H9 (cell line): ENCODE results near the gene FAM9B. TPM values are rescaled to one million over a fixed set of nuclear protein-coding genes. Genes with fewer than 3 reads are reported as not detected.
"Not testable (repeated sequence)": the region's sequence is repeated elsewhere in the genome, so short reads cannot be mapped to it uniquely, and the experiment has no call there.

Source experiments
- DNase-seq: peaks from one replicate; pipeline ENCODE4 v3.0.0-alpha.2; 2017
- H2AFZ ChIP-seq: one replicate; pipeline ENCODE4 v1.6.1; 2013; ENCODE audit warnings: mild to moderate bottlenecking, low read length, control low read depth, moderate library complexity
- H2AK5ac ChIP-seq: 2 replicates; pipeline ENCODE4 v1.6.1; 2013; ENCODE audit warnings: low read length, control low read depth, mixed read lengths; ENCODE audit not compliant: insufficient read length
- H2BK120ac ChIP-seq: one replicate; pipeline ENCODE4 v1.6.1; 2013; ENCODE audit warnings: low read depth, mild to moderate bottlenecking, low read length, control low read depth, inconsistent platforms; ENCODE audit not compliant: poor library complexity, severe bottlenecking
- H2BK12ac ChIP-seq: 2 replicates; pipeline ENCODE4 v1.6.1; 2013; ENCODE audit warnings: low read length, control low read depth, mixed read lengths, low read depth; ENCODE audit not compliant: insufficient read length
- H2BK15ac ChIP-seq: 2 replicates; pipeline ENCODE4 v1.6.1; 2013; ENCODE audit warnings: low read depth, low read length, control low read depth
- H2BK20ac ChIP-seq: one replicate; pipeline ENCODE4 v1.6.1; 2013; ENCODE audit warnings: low read depth, mild to moderate bottlenecking, low read length, control low read depth, inconsistent platforms; ENCODE audit not compliant: poor library complexity, severe bottlenecking
- H2BK5ac ChIP-seq: 2 replicates; pipeline ENCODE4 v1.6.1; 2013; ENCODE audit warnings: low read length, control low read depth, mixed read lengths; ENCODE audit not compliant: insufficient read length
- H3K14ac ChIP-seq: 2 replicates; pipeline ENCODE4 v1.6.1; 2013; ENCODE audit warnings: low read length, control low read depth; ENCODE audit not compliant: insufficient read depth
- H3K18ac ChIP-seq: 2 replicates; pipeline ENCODE4 v1.6.1; 2013; ENCODE audit warnings: low read depth, mild to moderate bottlenecking, mixed read lengths, low read length, control low read depth; ENCODE audit not compliant: insufficient read length
- H3K23ac ChIP-seq: 2 replicates; pipeline ENCODE4 v1.6.1; 2013; ENCODE audit warnings: low read length, control low read depth, mixed read lengths, low read depth; ENCODE audit not compliant: insufficient read length
- H3K23me2 ChIP-seq: 2 replicates; pipeline ENCODE4 v1.6.1; 2013; ENCODE audit warnings: low read depth, mild to moderate bottlenecking, mixed read lengths, low read length, control low read depth; ENCODE audit not compliant: insufficient read length, poor library complexity, severe bottlenecking
- H3K27ac ChIP-seq: 2 replicates; pipeline ENCODE4 v1.5.1; 2013; ENCODE audit warnings: low read length, control low read depth, mixed read lengths, low read depth; ENCODE audit not compliant: insufficient read length
- H3K27me3 ChIP-seq: 2 replicates; pipeline ENCODE4 v1.6.1; 2013; ENCODE audit warnings: low read length, control low read depth, inconsistent platforms; ENCODE audit not compliant: insufficient read depth
- H3K4ac ChIP-seq: 2 replicates; pipeline ENCODE4 v1.6.1; 2013; ENCODE audit warnings: low read depth, mild to moderate bottlenecking, control low read depth, inconsistent platforms, low read length, moderate library complexity
- H3K4me1 ChIP-seq: 2 replicates; pipeline ENCODE4 v1.6.1; 2013; ENCODE audit warnings: low read length, control low read depth, inconsistent platforms; ENCODE audit not compliant: insufficient read depth
- H3K4me2 ChIP-seq: 2 replicates; pipeline ENCODE4 v1.6.1; 2013; ENCODE audit warnings: low read length, control low read depth, mixed read lengths; ENCODE audit not compliant: insufficient read length, insufficient read depth
- H3K56ac ChIP-seq: 2 replicates; pipeline ENCODE4 v1.6.1; 2013; ENCODE audit warnings: low read depth, mild to moderate bottlenecking, mixed read lengths, low read length, control low read depth; ENCODE audit not compliant: insufficient read length
- H3K79me1 ChIP-seq: 2 replicates; pipeline ENCODE4 v1.6.1; 2013; ENCODE audit warnings: low read depth, mild to moderate bottlenecking, moderate library complexity, low read length, control low read depth, inconsistent platforms; ENCODE audit not compliant: insufficient read depth, poor library complexity, severe bottlenecking
- H3K79me2 ChIP-seq: 2 replicates; pipeline ENCODE4 v1.6.1; 2013; ENCODE audit warnings: low read length, control low read depth, inconsistent platforms; ENCODE audit not compliant: insufficient read depth
- H3K9ac ChIP-seq: 2 replicates; pipeline ENCODE4 v1.6.1; 2013; ENCODE audit warnings: low read length, control low read depth, mixed read lengths; ENCODE audit not compliant: insufficient read length; ENCODE audit errors: extremely low read depth
- H3K9me3 ChIP-seq: one replicate; pipeline ENCODE4 v1.6.1; 2013; ENCODE audit warnings: low read depth, low read length, inconsistent platforms; ENCODE audit not compliant: control insufficient read depth
- H3T11ph ChIP-seq: one replicate; pipeline ENCODE4 v1.6.1; 2013; ENCODE audit warnings: mild to moderate bottlenecking, low read length, control low read depth, inconsistent platforms
- H4K20me1 ChIP-seq: one replicate; pipeline ENCODE4 v1.6.1; 2013; ENCODE audit not compliant: control insufficient read depth, insufficient read length, insufficient read depth
- H4K5ac ChIP-seq: 2 replicates; pipeline ENCODE4 v1.6.1; 2013; ENCODE audit warnings: low read depth, mild to moderate bottlenecking, mixed read lengths, low read length, control low read depth; ENCODE audit not compliant: insufficient read length
- H4K8ac ChIP-seq: replicated peaks from 2 replicates; pipeline ENCODE4 v1.6.1; 2013; ENCODE audit warnings: low read length, control low read depth, mixed read lengths, low read depth; ENCODE audit not compliant: insufficient read length
- H4K91ac ChIP-seq: 2 replicates; pipeline ENCODE4 v1.6.1; 2013; ENCODE audit warnings: low read depth, mild to moderate bottlenecking, moderate library complexity, mixed read lengths, low read length, control low read depth; ENCODE audit not compliant: insufficient read length
- H3K27ac Mint-ChIP-seq, 3 experiments: 2 replicates in 2 of 3; 3 replicates in 1 of 3; pipeline ENCODE4 v1.8.0; 2020 to 2021; ENCODE audit warnings: mixed read lengths in 3 of 3, mild to moderate bottlenecking in 1 of 3, moderate library complexity in 1 of 3
- H3K27me3 Mint-ChIP-seq: 2 replicates; pipeline ENCODE4 v1.8.0; 2021; ENCODE audit warnings: low read depth, mild to moderate bottlenecking, moderate library complexity, mixed read lengths
- H3K36me3 Mint-ChIP-seq, 3 experiments: 2 replicates in 2 of 3; 3 replicates in 1 of 3; pipeline ENCODE4 v1.8.0; 2020 to 2021; ENCODE audit warnings: low read depth in 3 of 3, mixed read lengths in 3 of 3; ENCODE audit not compliant: insufficient read depth in 1 of 3
- H3K4me1 Mint-ChIP-seq, 2 experiments: 2 replicates each; pipeline ENCODE4 v1.8.0; 2020; ENCODE audit warnings: mixed read lengths in 2 of 2
- H3K4me3 Mint-ChIP-seq, 2 experiments: 2 replicates in 1 of 2; 3 replicates in 1 of 2; pipeline ENCODE4 v1.8.0; 2020 to 2021; ENCODE audit warnings: mild to moderate bottlenecking in 2 of 2, mixed read lengths in 2 of 2, moderate library complexity in 1 of 2
- H3K9me3 Mint-ChIP-seq, 2 experiments: 2 replicates in 1 of 2; 3 replicates in 1 of 2; pipeline ENCODE4 v1.8.0; 2020; ENCODE audit warnings: mild to moderate bottlenecking in 2 of 2, mixed read lengths in 2 of 2, moderate library complexity in 1 of 2
- CTCF ChIP-seq: fragments of 200-600 bp; sonication (generic); conservative IDR thresholded peaks from 3 replicates; pipeline ENCODE4 v1.8.0; 2021; ENCODE audit warnings: antibody characterized with exemption, mild to moderate bottlenecking
- WGBS: extraction: QIAGEN DNeasy Blood & Tissue Kit; methylation state at CpG from one replicate; pipeline ENCODE4 v1.1.7; 2013; ENCODE audit warnings: missing lambda C conversion rate, low lambda C conversion rate, mixed read lengths; ENCODE audit not compliant: insufficient read length; ENCODE audit errors: extremely low coverage; 5-methylcytosine and 5-hydroxymethylcytosine counted together
- total RNA-seq: library from RNA; stranded (reverse); gene quantifications from 2 replicates; pipeline ENCODE4 v1.2.1, GENCODE V29; 2021

The FAM9B gene
- total RNA-seq, 1 experiment from 2014 or later, result not detected

GRCh38 chrX:9019151-9019550 lies 14.8 kb downstream of the FAM9B start:
- no peaks in the 10 kb centered on the region for H3K23me2 ChIP-seq

GRCh38 chrX:9018332-9018731 lies 15.6 kb downstream of the FAM9B start:
- not testable (repeated sequence) for H3K79me2 ChIP-seq, H3K14ac ChIP-seq, H4K20me1 ChIP-seq, H3K4me3 Mint-ChIP-seq, H2BK20ac ChIP-seq, H3K4me1 ChIP-seq, H2AK5ac ChIP-seq, H3K23ac ChIP-seq, H3K4ac ChIP-seq, H3K4me1 Mint-ChIP-seq, H3K27ac Mint-ChIP-seq, H3K9me3 ChIP-seq, H2BK120ac ChIP-seq, H3K18ac ChIP-seq, DNase-seq, H4K91ac ChIP-seq, H3K27me3 Mint-ChIP-seq, H3K9ac ChIP-seq, H4K8ac ChIP-seq, H2BK5ac ChIP-seq, H3T11ph ChIP-seq, H3K4me2 ChIP-seq, H2AFZ ChIP-seq, H3K36me3 Mint-ChIP-seq, H2BK15ac ChIP-seq, H3K79me1 ChIP-seq, H3K23me2 ChIP-seq, H3K27me3 ChIP-seq, H3K27ac ChIP-seq, H2BK12ac ChIP-seq, H4K5ac ChIP-seq, H3K56ac ChIP-seq
- H3K9me3 Mint-ChIP-seq, result peaks cover 0 to 18% of the 10 kb centered on the region in 2 experiments; a peak in 4 of 5 replicates
- no CpG with 5 or more reads among the region's 5 CpGs for WGBS

More at GRCh38 chrX:9019151-9019550, 14.8 kb downstream of the FAM9B start:
- H3K23ac ChIP-seq, result no peak overlapping the region
- H4K5ac ChIP-seq, result no peak overlapping the region
- H2BK120ac ChIP-seq, result no peak overlapping the region
- no peaks in the 10 kb centered on the region for H3K36me3 Mint-ChIP-seq
- H3K4me1 ChIP-seq, result no peaks in the 10 kb centered on the region
- H3K79me2 ChIP-seq, result no peaks in the 10 kb centered on the region
- no peak overlapping the region for H3K56ac ChIP-seq
- H2BK12ac ChIP-seq, result no peak overlapping the region
- H3T11ph ChIP-seq, result no peak overlapping the region
- H3K4ac ChIP-seq, result no peak overlapping the region
- no peak overlapping the region for H3K18ac ChIP-seq
- peaks cover 0 to 22% of the 10 kb centered on the region in 2 experiments; a peak in 4 of 5 replicates for H3K9me3 Mint-ChIP-seq
- no peak overlapping the region for H3K4me2 ChIP-seq
- no peaks in the 10 kb centered on the region for H3K9me3 ChIP-seq
- H3K27ac ChIP-seq, result no peak overlapping the region
- no peak for TF ChIP-seq CTCF
- no peak overlapping the region for H3K27ac Mint-ChIP-seq
- no peak for DNase-seq
- H2BK20ac ChIP-seq, result no peak overlapping the region
- H4K8ac ChIP-seq, result no peak overlapping the region
- H3K4me1 Mint-ChIP-seq, result no peaks in the 10 kb centered on the region
- H3K27me3 ChIP-seq, result no peaks in the 10 kb centered on the region
- H2BK5ac ChIP-seq, result no peak overlapping the region
- no peak overlapping the region for H3K9ac ChIP-seq
- no peaks in the 10 kb centered on the region for H3K79me1 ChIP-seq
- H3K27me3 Mint-ChIP-seq, result no peaks in the 10 kb centered on the region
- no peaks in the 10 kb centered on the region for H4K20me1 ChIP-seq
- no peak overlapping the region for H4K91ac ChIP-seq
- no peak overlapping the region for H3K4me3 Mint-ChIP-seq
- no peak overlapping the region for H2BK15ac ChIP-seq
- no peak overlapping the region for H2AFZ ChIP-seq
- WGBS, result no CpG with 5 or more reads among the region's 2 CpGs
- no peak overlapping the region for H3K14ac ChIP-seq
- no peak overlapping the region for H2AK5ac ChIP-seq
